SH-SY5Y (cell line): ENCODE measurements around the gene KCNK1.

Source experiments
- GATA2 ChIP-seq: IDR thresholded peaks from 2 replicates; pipeline ENCODE4 v1.6.1; 2011; ENCODE audit warnings: mild to moderate bottlenecking, low read depth, low read length
- GATA3 ChIP-seq: IDR thresholded peaks from 2 replicates; pipeline ENCODE4 v1.6.1; 2011; ENCODE audit warnings: low read depth, mild to moderate bottlenecking, low read length, moderate library complexity

- TF ChIP-seq GATA3 (no peak), GATA2 (no peak)
Observed at GRCh38 chr1:233667741-233668140, 53.8 kb downstream of the KCNK1 start.
